ENCODE results near the gene GUCY2D. TPM values are rescaled to one million over a fixed set of nuclear protein-coding genes. Genes with fewer than 3 reads are reported as not detected.

The GUCY2D gene
- total RNA-seq, 1 experiment from 2014 or later, result 1.7 TPM

DNA sequence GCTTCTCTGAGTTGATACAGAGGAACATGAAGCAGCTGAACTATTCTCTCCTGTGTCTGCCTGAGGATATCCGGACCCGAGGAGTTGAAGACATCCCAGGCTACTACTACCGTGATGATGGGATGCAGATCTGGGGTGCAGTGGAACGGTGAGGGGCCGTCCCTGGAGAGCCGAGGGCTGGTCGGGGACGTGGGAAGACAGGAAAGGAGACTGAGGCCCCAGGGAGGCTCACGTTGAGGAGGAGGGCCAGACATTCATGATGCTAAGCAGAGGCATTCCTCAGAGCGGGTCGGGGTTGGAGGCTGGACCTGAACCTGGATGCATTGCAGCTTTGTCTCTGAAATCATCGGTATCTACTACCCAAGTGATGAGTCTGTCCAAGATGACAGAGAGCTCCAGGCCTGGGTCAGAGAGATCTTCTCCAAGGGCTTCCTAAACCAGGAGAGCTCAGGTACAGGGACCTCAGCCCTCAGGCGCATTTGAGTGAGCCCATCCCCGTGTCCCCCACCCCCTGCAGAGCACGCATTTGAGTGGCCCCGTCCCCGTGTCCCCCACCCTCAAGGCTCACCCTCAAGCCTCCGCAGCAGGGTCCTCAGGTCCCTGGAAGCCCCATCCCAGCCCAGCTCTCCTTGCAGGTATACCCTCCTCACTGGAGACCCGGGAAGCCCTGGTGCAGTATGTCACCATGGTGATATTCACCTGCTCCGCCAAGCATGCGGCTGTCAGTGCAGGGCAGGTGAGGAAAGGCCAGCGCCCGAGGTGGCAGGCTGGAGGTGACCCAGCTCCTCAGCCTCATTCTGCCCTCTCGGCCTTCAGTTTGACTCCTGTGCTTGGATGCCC is 44.7 kb downstream of the GUCY2D start:
- Mint-ChIP-seq H3K9me3 (ENCODE audit: unreplicated experiment) (no peaks in the 10 kb centered on the region), H3K27ac (ENCODE audit: unreplicated experiment) (no peak overlapping the region), H3K4me3 (ENCODE audit: unreplicated experiment) (no peak overlapping the region), H3K36me3 (ENCODE audit: insufficient read depth, unreplicated experiment) (no peaks in the 10 kb centered on the region), H3K4me1 (ENCODE audit: low read depth, unreplicated experiment) (no peaks in the 10 kb centered on the region), H3K27me3 (ENCODE audit: insufficient read depth, unreplicated experiment) (no peaks in the 10 kb centered on the region)
- no peak for DNase-seq
- ChIA-PET CTCF (no interaction called here), POLR2A (no interaction called here)
- Histone ChIP-seq H3K4me1 (no peaks in the 10 kb centered on the region), H3K27me3 (replicated peaks; ENCODE audit: control insufficient read depth, insufficient read depth, low read length) (no peaks in the 10 kb centered on the region), H3K9me3 (no peaks in the 10 kb centered on the region), H3K4me3 (ENCODE audit: low read depth, low read length) (no peak overlapping the region), H3K36me3 (ENCODE audit: control insufficient read depth, insufficient read depth, low read length) (no peaks in the 10 kb centered on the region)
- BruUV-seq (replicated peaks), result no TSS peak
- intact Hi-C loops (cut with micrococcal nuclease; ENCODE audit: unreplicated experiment), result no loop called here
- no peak for TF ChIP-seq CTCF (IDR thresholded peaks at IDR 0.05; ENCODE audit: insufficient read depth in 1 of 2, low read depth in 1 of 2, low read length in 1 of 2, severe bottlenecking in 1 of 2, unreplicated experiment in 1 of 2)

DNA sequence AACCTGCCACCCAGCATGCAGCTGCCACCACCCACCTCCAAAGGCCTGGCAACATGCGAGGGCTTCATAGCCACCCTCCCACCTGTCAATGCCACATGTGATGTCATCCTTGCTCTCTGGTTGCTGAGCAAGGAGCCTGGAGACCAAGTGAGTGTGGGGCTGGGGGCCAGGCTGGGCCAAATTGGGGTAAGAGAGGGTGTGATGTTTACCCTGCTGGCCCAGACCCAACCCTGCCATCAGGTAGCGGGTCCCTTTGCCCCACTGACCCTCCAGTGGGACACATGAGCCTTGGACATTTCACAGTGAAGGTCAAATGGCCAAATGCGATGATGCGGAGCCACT is 45.3 kb downstream of the GUCY2D start:
- ChIA-PET CTCF (no interaction called here), POLR2A (no interaction called here)
- TF ChIP-seq CTCF (IDR thresholded peaks at IDR 0.05; ENCODE audit: insufficient read depth in 1 of 2, low read depth in 1 of 2, low read length in 1 of 2, severe bottlenecking in 1 of 2, unreplicated experiment in 1 of 2), result no peak
- Histone ChIP-seq H3K36me3 (ENCODE audit: control insufficient read depth, insufficient read depth, low read length) (no peaks in the 10 kb centered on the region), H3K4me3 (ENCODE audit: low read depth, low read length) (no peak overlapping the region), H3K4me1 (no peaks in the 10 kb centered on the region), H3K9me3 (no peaks in the 10 kb centered on the region), H3K27me3 (replicated peaks; ENCODE audit: control insufficient read depth, insufficient read depth, low read length) (no peaks in the 10 kb centered on the region)
- no peaks in the 10 kb centered on the region for H3K9me3 Mint-ChIP-seq (ENCODE audit: unreplicated experiment)
- no peaks in the 10 kb centered on the region for H3K36me3 Mint-ChIP-seq (ENCODE audit: insufficient read depth, unreplicated experiment)
- H3K4me1 Mint-ChIP-seq (ENCODE audit: low read depth, unreplicated experiment), result no peaks in the 10 kb centered on the region
- no TSS peak for BruUV-seq (replicated peaks)
- intact Hi-C loops (cut with micrococcal nuclease; ENCODE audit: unreplicated experiment), result no loop called here
- H3K27me3 Mint-ChIP-seq (ENCODE audit: insufficient read depth, unreplicated experiment), result no peaks in the 10 kb centered on the region
- H3K27ac Mint-ChIP-seq (ENCODE audit: unreplicated experiment), result no peak overlapping the region
- H3K4me3 Mint-ChIP-seq (ENCODE audit: unreplicated experiment), result no peak overlapping the region
- DNase-seq, result no peak

- Mint-ChIP-seq H3K9me3 (ENCODE audit: unreplicated experiment) (no peaks in the 10 kb centered on the region), H3K27ac (ENCODE audit: unreplicated experiment) (no peak overlapping the region), H3K27me3 (ENCODE audit: insufficient read depth, unreplicated experiment) (no peaks in the 10 kb centered on the region), H3K4me3 (ENCODE audit: unreplicated experiment) (no peak overlapping the region), H3K36me3 (ENCODE audit: insufficient read depth, unreplicated experiment) (no peaks in the 10 kb centered on the region), H3K4me1 (ENCODE audit: low read depth, unreplicated experiment) (no peaks in the 10 kb centered on the region)
- BruUV-seq (replicated peaks), result no TSS peak
- Histone ChIP-seq H3K36me3 (ENCODE audit: control insufficient read depth, insufficient read depth, low read length) (no peaks in the 10 kb centered on the region), H3K4me3 (ENCODE audit: low read depth, low read length) (no peak overlapping the region), H3K9me3 (no peaks in the 10 kb centered on the region), H3K27me3 (replicated peaks; ENCODE audit: control insufficient read depth, insufficient read depth, low read length) (no peaks in the 10 kb centered on the region), H3K4me1 (no peaks in the 10 kb centered on the region)
- ChIA-PET CTCF (no interaction called here), POLR2A (no interaction called here)
- no peak for TF ChIP-seq CTCF (IDR thresholded peaks at IDR 0.05; ENCODE audit: insufficient read depth in 1 of 2, low read depth in 1 of 2, low read length in 1 of 2, severe bottlenecking in 1 of 2, unreplicated experiment in 1 of 2)
- no peak for DNase-seq
- intact Hi-C loops (cut with micrococcal nuclease; ENCODE audit: unreplicated experiment), result no loop called here
These were observed 45.8 kb downstream of the GUCY2D start for GRCh38 chr17:8048236-8048635.

Measured in Caco-2 (cell line).